GM19467 (cell line): ENCODE results near the gene ENG.
"Not testable (repeated sequence)": the region's sequence is repeated elsewhere in the genome, so short reads cannot be mapped to it uniquely, and the experiment has no call there.

Experiments
- ATAC-seq: cut with Tn5 transposase; IDR thresholded peaks from one replicate; pipeline ENCODE4 v1.9.1; 2021; ENCODE audit warnings: mild to moderate bottlenecking, moderate library complexity; ENCODE audit not compliant: unreplicated experiment

ENG gene

DNA sequence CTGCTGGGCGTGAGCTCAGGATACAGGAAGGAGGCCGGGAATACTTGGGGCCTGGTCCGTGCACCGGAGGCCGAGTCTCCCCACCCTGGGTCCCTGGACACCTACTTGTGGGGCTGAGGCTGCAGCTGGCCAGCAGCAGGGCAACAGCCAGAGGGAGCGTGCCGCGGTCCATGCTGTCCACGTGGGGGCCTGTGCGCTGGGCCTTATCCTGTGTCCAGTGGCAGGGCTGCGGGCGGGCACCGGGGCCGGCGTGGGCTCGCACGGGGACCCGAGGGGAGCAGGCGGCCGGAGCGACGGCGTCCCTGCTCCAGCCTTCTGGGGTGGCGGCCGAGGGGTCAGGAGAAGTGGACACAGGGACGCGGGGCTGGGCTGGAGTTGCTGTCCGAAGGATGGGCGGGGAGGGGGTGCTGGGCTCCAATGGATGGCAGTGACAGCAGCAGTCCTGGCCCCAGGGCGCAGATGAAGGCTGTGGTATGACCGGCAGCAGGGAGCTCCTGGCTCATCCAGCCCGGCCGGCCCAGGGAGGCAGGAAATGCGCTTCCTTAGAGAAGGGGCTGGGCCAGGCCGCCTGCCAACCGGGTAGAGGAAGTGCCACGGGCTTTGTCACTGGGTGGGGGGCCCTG lies at the start of gene ENG:
TSS of gene ENG (minus strand) at position 475 of the 623 bp plus-strand sequence. CDS start at position 172, 303 bp downstream.
- ATAC-seq: no peak

- ATAC-seq: no peak
These were observed 49.4 kb upstream of the ENG start for GRCh38 chr9:127903557-127904475.

DNA sequence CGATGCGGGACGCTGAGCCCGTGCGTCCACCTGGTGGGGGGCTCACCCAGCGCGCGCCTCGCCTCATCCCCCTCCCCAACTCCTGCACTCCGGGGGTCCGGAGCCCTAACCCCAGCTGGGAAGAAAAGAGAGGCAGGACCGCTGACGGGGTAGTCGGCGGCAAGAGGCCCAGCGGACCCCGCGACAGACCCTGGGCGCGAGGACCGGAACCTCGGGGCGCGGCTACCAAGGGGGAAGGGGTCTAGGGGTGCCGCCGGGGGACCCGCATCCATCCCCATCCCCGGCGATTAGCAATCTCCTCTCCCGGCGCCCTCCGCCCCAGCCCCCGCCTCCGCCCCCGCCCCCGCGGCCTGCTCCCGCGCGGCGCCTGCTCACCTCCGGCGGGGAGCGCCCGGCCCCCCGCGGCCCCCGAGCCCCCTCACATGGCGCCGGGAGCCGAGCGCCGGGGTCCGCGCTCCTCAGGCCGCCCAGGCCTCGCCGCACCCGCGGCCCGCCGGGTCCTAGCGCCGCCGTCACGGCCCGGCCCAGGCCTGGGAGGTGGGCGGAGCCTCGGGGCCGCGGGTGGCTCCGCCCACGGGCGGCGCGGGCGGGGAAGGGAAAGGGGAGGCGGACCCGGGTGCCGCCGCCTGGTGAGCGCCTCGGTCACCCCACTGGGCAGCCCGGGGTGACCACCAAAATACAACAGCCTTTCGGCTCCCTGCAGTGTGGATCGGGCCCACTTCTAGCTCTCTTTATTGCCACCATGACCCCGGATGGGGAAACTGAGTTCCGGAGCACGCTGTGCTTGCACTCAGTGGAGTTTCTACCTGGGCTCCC lies 44.9 kb upstream of the ENG start, which contains the start of gene ST6GALNAC6:
TSS of gene ST6GALNAC6 (minus strand) at position 476 of the 816 bp plus-strand sequence. CDS start 1,622 bp downstream, outside the sequence.
- no peak for ATAC-seq

- no peak for ATAC-seq
These were observed 44.1 kb upstream of the ENG start for GRCh38 chr9:127898433-127899127.

GRCh38 chr9:127897193-127897692 lies 42.8 kb upstream of the ENG start:
- ATAC-seq: no peak

DNA sequence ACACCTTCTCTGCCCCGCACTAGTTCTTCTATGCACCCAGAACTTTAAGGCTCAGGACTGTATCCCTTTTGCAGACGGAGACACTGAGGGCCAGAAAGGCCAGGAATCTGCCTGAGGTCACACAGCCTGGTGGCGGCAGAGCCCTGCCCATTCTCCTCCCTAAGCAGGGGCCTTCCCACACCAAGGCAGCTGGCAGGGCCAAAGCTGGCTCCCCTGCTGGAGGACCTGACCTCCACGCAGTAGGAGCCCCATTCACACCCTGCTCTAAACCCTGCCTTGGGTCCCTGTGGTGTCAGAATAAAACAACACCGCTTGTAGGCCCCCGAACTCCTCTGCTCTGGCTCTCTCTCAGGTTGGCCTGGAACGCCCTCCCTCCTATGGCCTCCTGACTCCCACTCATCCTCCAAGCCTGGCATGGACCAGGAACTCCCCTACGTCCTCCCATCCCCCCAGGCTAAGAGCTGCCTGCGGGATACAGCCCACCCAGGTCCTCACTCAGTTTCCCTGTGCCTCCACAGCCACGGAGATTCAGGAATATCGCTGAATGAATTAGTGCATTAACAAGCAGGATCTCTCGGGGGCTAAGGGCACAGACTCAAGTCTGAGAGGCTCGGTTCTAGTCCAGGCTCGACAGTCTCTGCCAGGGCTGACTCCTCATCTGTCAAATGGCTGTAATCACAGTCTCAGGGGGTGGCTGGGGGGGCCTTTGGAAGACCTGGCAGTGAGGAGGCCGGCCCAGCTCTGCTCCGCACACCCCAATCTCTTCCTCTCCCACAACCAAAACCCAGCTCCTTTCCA lies 42.1 kb upstream of the ENG start:
- ATAC-seq: no peak

- no peak for ATAC-seq
These were observed 41.4 kb upstream of the ENG start for GRCh38 chr9:127895811-127896210.

GRCh38 chr9:127893392-127893791 lies 38.9 kb upstream of the ENG start:
- ATAC-seq: no peak

GRCh38 chr9:127892831-127893230 lies 38.4 kb upstream of the ENG start:
- no peak for ATAC-seq

GRCh38 chr9:127890053-127890452 lies 35.6 kb upstream of the ENG start:
- no peak for ATAC-seq

- ATAC-seq: no peak
These were observed 33.3 kb upstream of the ENG start for GRCh38 chr9:127887792-127888191.

GRCh38 chr9:127886401-127886972 lies 32.0 kb upstream of the ENG start:
- no peak for ATAC-seq

DNA sequence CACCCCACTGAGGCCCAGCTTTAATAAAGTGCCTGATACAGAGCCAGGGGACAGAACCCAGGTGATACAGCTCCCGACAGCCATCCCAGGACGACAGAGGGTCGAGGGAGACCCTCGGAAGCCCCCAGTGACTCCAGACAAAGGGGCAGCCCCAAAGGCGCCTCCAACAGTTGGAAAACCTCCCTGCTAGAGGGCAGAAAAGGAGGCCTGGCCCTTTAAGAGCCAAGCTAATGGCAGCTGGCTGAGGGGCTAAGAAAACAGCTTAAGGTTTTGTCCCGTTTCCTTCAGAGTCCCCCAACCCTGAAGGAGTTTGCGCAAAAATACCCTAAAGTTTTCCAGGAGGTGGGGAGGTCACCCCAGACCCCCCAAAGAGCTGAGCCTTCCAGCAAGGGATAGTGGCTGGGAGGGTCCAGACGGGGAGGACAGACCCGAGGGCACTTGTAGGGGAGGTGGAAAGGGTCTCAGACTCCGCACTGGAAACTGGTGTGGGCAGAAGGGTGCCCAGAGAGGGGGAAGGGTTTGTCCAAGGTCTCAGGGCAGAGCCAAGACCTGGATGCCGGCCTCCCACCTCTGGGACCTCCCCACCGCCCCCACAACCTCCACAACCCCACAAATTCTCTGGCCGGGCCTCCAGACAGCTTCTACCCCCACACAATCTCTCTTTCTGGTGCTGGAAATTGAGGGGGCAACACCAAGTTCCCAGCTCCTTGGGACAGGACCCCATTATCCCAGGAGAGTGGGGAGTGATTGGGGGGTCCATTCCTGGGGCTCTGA lies 31.2 kb upstream of the ENG start:
- ATAC-seq: no peak

- ATAC-seq: no peak
These were observed 30.6 kb upstream of the ENG start for GRCh38 chr9:127884976-127885490.

GRCh38 chr9:127884427-127884911 lies 30.0 kb upstream of the ENG start:
- ATAC-seq: no peak

- ATAC-seq: no peak
These were observed 29.5 kb upstream of the ENG start for GRCh38 chr9:127883959-127884358.

- ATAC-seq: not testable (repeated sequence)
These were observed 27.3 kb upstream of the ENG start for GRCh38 chr9:127881715-127882114.

DNA sequence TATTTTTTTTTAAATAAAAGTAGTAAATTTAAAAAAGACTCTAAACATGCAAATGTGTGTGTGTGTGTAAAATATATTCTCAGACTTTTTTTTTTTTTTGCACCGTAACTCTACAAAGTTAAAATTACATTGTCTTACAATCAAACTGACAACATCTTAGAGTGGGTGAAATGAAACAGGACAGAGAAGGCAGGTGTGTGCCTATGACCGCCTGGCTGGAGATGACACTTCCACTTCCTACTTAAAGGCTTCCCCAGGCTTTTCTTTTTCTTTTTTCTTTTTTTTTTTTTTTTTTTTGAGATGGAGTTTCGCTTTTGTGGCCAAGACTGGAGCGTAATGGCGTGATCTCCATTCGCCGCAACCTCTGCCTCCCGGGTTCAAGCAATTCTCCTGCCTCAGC lies 25.7 kb upstream of the ENG start:
- no peak for ATAC-seq
